NCI-H748 (cell line): ENCODE measurements around the gene PRR12.

Experiments
- DNase-seq: peaks from one replicate; lab custom pipeline; 2025; ENCODE audit not compliant: unreplicated experiment; lab: John Stamatoyannopoulos, UW

Gene PRR12

DNA sequence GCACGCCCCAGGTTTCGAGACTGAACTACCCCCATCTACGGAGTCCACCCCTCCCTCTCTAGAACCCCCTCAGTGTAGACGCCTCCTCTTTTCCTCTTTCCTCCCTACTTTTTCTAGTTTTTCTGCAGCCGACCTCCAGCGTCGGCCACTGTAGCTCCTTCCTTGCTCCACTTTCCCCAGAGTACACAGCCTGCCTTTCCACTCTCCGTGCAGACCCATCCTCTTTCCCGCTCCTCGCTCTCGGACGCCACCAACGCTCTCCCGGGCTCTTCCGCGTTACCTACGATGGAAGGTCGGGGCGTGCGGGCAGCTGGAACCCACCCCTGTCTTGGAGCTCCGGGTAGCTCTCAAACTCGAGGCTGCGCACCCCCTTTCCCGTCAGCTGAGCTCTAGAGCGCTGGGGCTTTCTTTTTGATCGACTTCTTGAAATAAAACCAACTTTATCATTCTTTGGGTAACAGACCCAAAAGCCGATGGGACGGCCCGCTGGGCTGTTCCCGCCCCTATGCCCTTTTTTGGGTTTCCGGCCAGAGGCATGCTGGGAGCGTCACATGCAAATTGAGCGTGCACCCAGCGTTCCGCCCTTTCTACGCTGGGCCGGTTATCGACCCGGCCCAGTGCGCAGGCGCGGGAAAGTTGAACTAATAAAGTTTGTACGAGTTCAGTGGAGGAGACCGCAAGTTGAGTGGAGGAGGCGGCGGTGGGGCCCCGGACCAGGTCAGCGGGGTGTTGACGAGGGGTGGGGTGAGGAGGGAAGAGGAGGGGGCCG, 74.6 kb downstream of the PRR12 start, which contains the start of the genes BCL2L12 and IRF3:
TSS of gene BCL2L12 (plus strand) at position 583 of the 769 bp plus-strand sequence. CDS start 760 bp downstream, outside the sequence.
TSS of gene IRF3 (minus strand) at position 507 of the 769 bp plus-strand sequence. CDS start 1,019 bp downstream, outside the sequence.
- peak; percentile 94 for DNase-seq

DNA sequence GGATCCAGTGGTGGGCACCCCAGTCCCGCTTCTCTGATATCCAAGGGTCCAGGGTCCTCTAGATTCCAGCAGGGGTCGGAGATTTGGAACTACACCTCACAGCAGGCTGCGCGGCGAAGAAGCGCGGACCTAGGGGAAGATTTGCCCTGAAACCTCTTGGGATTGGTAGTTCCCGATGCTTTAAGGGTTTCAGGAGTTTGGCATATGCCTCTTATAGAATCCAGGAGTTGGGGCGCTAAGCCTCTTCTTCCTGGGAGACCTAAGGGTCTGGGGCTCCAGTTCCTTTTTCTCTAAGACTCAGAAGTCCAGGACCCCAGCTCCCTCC, 75.1 kb downstream of the PRR12 start:
- no peak for DNase-seq

DNA sequence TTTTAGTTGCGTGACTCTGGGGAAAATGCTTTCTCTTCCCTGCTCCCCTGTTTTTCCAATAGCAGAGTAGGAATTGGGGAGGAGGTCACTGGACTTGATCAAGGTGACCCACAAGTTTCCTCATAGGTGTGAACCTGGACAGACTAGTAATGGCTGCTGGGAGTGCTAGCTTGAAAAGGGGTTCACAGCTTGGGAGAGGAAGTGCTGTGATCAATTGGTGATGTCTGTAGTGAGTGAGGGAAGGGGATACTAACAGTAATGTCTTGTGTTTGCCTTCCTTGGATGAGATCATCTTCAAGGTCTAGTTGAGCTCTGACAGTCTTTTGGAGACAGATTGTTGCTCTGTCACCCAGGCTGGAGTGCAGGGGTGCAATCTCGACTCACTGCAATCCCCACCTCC, 76.5 kb downstream of the PRR12 start:
- DNase-seq, result no peak

DNA sequence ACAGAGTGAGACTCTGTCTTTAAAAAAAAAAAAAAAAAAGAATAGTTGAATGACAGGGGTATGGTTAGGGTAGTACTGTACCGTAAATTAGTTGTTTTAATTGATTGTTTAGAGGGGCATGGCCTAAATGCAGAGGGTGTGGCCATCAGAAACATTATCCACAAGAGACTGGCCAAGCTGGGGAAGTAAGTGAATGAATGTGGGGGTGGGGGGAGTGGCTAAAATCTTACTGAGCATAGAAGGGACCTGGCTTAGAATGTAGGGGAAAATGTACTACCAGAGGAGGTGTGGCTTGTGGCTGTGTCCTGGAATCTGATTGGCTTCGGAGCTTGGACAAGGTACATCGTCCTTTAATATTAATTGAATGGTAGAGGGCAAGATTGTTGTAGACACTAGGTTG, 78.5 kb downstream of the PRR12 start:
- DNase-seq, result no peak

DNA sequence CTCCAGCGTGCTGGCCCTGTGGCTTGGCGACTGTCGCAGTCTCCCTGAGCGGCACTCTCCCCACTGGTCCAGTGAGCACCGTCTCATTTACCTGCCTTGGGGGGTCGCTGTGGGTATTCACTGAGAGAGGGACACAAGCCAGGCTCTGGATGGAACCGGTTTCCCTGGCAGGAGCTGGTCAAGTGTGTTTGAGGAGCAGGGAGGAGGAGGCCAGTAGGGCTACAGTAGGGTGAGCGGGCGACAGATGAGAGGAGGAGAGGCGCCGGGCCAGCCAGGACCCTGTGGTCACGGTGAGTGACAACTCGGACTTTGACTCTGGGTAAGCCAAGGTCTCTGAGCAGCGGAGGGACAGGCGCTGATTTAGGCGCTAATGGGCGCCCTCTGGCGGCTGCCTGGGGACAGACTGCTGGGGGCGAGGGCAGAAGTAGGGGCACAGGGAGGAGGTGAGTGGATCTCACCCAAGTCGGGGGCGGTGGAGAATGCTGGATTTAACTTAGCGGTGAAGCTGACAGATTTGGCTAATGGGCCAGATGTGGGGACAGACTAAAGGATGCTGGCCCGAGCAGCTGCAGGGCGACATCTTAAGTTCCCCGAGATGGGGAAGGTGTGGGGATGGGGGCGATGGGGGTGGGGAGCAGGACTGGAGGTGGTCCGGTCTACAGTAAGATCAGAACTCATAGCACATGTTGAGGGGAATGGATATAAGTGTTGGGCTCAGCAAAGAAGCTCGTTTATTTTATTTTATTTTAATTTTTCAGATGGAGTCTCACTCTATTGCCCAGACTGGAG, 81.3 kb downstream of the PRR12 start:
- peak; percentile 95 for DNase-seq
